GM19238 (cell line): Measurements from ENCODE around the gene KBTBD2.
"Not testable (repeated sequence)": the region's sequence is repeated elsewhere in the genome, so short reads cannot be mapped to it uniquely, and the experiment has no call there.

Experiments
- DNase-seq: peaks from one replicate; pipeline ENCODE4 v3.0.0; 2011; ENCODE audit warnings: low spot score; ENCODE audit not compliant: insufficient read length

KBTBD2 gene

DNA sequence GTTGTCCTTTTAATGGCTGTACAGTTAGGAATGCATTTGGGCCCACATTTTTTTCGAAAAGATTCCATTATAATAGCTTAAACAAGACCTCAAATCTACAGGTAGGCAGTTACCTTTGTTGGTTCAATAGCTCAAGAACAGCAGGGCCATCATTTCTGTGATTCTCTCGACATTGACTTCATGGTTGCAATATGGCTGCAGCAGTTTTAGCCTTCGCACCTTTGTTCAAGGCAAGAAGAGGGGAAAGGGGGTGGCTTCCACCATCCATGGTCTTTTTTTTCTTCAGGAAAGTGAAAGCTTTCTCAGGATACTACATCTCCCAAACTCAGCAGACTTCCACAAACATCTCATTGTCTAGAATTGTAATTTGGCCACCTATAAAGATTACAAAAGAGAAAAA lies 2.2 kb upstream of the KBTBD2 start:
- DNase-seq = no peak

- no peak for DNase-seq
Observed at GRCh38 chr7:32893207-32893524, 1.6 kb upstream of the KBTBD2 start.

GRCh38 chr7:32892521-32893206 lies 1.1 kb upstream of the KBTBD2 start:
- DNase-seq = peak; percentile 15

- peak; percentile 76 for DNase-seq
Observed at GRCh38 chr7:32891800-32892520, 400 bp upstream of the KBTBD2 start.

GRCh38 chr7:32890793-32891042 lies 842 bp downstream of the KBTBD2 start:
- DNase-seq = no peak

GRCh38 chr7:32890010-32890792 lies 1.4 kb downstream of the KBTBD2 start:
- DNase-seq = peak; percentile 21

DNA sequence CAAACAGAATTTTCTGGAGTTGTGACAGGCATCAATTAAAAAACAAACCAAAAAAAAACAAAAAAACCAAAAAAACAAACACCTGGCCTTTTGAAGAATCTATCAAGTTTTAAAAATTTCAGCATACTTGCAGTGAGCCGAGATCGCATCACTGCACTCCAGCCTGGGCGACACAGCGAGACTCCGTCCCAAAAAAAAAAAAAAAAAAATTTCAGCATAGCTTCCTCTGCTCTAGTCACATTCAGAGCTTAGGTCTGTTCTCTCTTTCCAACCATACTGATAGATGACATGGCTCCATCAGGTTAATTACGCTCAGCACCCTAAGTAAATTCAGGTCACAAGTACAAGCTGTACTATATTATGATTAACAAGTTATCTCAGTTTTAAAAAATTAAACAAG lies 3.1 kb downstream of the KBTBD2 start:
- DNase-seq = no peak

- DNase-seq = no peak
Observed at GRCh38 chr7:32887395-32887794, 4.2 kb downstream of the KBTBD2 start.

DNA sequence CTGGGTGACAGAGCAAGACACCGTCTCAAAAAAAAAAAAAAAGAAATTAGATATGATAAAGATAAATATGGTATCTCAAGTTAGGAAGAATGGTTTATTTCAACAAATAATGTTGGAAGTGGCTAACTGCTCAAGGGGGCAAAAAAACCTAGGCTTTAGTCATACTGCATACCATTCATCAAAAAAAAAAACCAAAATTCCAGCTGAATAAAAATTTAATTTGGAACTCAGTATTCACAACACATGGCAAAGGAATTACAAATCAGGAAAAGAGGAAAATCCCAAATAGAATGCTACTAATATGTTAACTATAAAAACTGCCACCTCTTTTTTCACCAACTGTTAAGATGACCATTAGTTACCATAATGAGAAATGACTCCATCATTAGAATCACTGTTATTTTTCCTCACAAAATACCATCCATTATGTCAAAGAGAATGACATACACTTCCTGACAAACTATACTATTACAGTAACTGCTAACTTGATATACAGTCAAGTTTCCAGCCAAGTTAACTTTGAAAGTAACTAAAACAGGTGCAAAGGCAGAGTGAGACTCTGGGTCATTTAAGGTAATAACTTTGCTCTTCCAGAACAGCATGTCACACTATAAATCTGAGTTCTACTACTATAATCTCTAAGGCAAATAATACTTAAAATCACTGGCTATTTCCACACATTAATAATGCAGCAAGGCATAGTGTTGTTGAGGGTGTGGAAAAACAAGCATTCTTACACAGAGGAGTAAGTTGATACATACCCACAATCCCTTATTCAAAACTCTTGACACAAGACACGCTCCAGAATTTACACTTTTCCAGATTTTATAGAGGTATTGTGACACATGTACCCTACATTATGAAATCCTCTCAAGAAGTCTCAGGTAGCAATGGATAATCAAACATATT lies 10.2 kb downstream of the KBTBD2 start:
- no peak for DNase-seq

DNA sequence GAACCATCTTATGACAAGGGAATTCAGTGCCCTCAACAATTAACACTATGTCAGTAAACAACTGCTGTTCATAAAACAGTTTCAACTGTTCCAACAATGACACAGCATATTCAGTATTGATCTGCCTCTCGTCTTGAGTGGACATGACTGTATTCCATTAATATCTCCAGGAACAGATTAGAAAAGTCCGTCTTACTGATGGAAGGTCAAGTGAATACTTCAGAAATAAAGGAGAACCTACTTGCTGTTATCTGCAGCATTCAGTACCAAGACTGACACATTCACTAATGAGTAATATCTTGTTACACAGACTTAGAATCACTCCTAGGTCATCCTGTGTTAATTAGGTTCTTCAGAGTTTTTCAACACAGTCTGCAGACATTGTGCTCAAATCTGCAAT lies 12.1 kb downstream of the KBTBD2 start:
- DNase-seq = no peak

DNA sequence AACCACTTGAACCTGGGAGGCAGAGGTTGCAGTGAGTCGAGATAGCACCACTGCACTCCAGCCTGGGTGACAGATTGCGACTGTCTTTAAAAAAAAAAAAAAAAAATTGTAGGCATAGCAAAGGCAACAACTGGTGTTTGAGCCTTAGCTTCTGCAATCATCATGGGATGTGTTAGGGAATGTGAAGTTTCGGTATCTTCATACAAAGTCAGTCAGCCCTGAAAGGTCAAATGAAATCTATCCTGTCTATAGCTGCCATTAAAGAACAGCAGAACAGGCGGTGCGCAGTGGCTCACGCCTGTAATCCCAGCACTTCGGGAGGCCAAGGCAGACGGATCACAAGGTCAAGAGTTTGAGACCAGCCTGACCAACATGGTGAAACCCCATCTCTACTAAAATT lies 13.5 kb downstream of the KBTBD2 start:
- DNase-seq = not testable (repeated sequence)

- DNase-seq = no peak
Observed at GRCh38 chr7:32872421-32872820, 19.1 kb downstream of the KBTBD2 start.

- no peak for DNase-seq
Observed at GRCh38 chr7:32871624-32872371, 19.8 kb downstream of the KBTBD2 start.

- DNase-seq = no peak
Observed at GRCh38 chr7:32870298-32870697, 21.3 kb downstream of the KBTBD2 start.

DNA sequence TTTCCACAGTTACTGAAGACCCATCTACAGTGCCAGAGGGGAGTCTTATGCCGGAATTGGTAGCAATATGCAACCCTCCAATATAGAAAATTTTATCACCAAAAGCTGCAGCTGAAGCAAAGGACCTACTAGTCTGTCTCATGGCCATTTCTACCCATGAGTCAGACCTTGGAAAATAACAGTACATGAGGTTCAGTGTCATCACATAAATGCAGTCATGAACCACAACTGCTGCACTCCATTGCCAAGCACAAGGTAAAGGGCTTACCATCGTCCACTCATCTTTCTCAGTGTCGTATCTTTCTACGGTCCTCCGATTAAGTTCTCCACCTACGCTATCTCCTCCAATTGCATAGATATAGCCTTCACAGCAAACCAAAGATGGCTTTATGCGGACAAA lies 21.8 kb downstream of the KBTBD2 start:
- DNase-seq = no peak

GRCh38 chr7:32868116-32868515 lies 23.4 kb downstream of the KBTBD2 start:
- no peak for DNase-seq

GRCh38 chr7:32865448-32866030 lies 26.0 kb downstream of the KBTBD2 start:
- no peak for DNase-seq

DNA sequence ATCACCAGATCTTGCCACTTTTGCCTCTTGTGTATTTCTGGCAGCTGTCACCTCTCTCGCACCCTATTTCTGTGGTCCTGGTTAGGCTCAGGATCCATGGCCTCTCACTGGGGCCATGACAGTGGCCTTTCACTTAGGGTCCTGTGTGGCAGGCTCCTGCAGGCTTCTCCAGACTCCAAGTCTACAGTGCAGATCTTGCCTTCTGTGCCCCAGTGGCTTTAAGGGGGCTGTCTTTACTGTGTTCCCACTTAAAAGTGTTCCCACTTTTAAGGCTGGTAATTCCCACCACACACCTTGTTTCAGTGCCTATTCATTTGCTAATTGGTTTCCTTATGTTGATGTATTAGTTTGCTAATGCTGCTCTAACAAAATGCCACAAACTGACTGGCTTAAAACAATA lies 27.7 kb downstream of the KBTBD2 start:
- not testable (repeated sequence) for DNase-seq

DNA sequence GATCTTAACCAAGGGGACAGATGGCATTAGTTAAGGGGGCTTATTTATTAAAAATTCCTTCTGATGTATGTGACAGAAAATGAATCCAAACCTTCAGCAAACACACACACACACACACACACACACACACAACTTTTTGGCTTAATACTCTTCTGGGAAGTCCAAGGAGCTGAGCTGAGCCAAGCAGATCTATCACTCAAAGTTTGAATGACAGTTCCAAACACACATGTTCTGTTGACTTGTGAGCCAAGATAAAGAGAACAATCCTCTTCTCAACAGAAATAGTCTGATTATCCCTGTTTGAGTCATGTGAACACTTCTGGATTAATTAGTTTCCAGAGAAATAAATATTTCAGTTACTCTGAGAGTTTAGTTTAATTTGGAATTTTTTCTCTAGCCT lies 31.5 kb downstream of the KBTBD2 start:
- DNase-seq = no peak

DNA sequence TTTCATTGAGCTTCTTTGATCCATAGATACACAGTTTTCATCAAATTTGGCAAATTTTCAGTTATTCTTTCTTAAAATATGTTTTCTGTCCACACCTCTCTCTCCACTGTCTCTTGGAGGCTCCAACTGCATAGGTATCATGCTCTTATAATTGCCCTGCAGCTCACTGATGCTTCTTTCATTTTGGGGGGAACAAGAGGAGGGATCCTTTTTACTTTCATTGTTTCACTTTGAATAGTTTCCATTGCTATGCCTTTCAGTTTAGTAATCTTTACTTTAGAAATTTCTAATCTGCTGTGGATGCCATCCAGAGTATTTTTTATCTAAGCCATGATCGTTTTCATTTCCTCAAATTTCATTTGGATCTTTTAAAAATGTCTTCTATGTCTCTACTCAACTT lies 32.9 kb downstream of the KBTBD2 start:
- DNase-seq = no peak

DNA sequence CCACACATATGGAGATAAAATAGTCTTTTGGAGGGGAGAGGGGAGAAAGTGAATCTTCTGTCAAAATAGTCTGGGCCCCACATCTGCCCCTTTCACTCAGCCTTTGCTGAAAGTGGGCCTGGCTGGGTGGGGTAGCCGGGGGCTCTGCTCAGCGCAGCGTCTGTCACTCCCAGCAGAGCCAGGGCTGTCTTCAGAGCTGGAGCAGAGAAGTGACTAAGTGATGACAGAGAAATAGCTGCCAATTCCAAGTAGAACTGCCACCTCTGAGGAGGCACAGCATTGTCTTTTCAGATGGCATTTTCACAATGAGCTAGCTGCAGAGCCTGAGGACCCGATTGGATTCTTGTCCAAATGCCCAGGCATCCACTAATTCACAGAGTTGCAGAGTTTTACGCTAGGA lies 34.5 kb downstream of the KBTBD2 start:
- DNase-seq = not testable (repeated sequence)
